Activated B cell treated with CpG ODN at 0.5 μM for 24 hours (primary cell): Measurements from ENCODE around the gene COL25A1. TPM values are rescaled to one million over a fixed set of nuclear protein-coding genes. Genes with fewer than 3 reads are reported as not detected.

Source experiments
- ATAC-seq: fragments of 200-7000 bp; cut with Tn5 transposase; one replicate; pipeline ENCODE4 v1.10.0; 2021; ENCODE audit warnings: low read depth, mild to moderate bottlenecking, moderate library complexity
- CTCF ChIA-PET: fragments of 350-600 bp; sonication (Branson Sonifier 250); formaldehyde crosslinking; loops from one replicate; lab custom pipeline; 2021; ENCODE audit warnings: antibody characterized with exemption; lab: Charles Lee
- POLR2A ChIA-PET: fragments of 350-600 bp; sonication (Branson Sonifier 250); formaldehyde crosslinking; loops from one replicate; lab custom pipeline; 2021; ENCODE audit warnings: antibody characterized with exemption; lab: Charles Lee
- DNase-seq: peaks from one replicate; pipeline ENCODE4 v3.0.0; 2022
- H3K27ac Mint-ChIP-seq: one replicate; pipeline ENCODE4 v1.8.0; 2020; ENCODE audit warnings: mixed read lengths
- H3K27me3 Mint-ChIP-seq: one replicate; pipeline ENCODE4 v1.8.0; 2021; ENCODE audit warnings: mixed read lengths
- H3K36me3 Mint-ChIP-seq: one replicate; pipeline ENCODE4 v1.8.0; 2021; ENCODE audit warnings: low read depth, mixed read lengths
- H3K4me1 Mint-ChIP-seq: one replicate; pipeline ENCODE4 v1.8.0; 2021; ENCODE audit warnings: mixed read lengths
- H3K4me3 Mint-ChIP-seq: one replicate; pipeline ENCODE4 v1.8.0; 2020; ENCODE audit warnings: mild to moderate bottlenecking, mixed read lengths
- H3K9me3 Mint-ChIP-seq: one replicate; pipeline ENCODE4 v1.8.0; 2020; ENCODE audit warnings: mixed read lengths
- CTCF ChIP-seq: fragments of 200-600 bp; IDR thresholded peaks from one replicate; pipeline ENCODE4 v1.8.0; 2022; ENCODE audit warnings: antibody characterized with exemption, mild to moderate bottlenecking
- intact Hi-C: fragments of 100-400 bp; cut with micrococcal nuclease; formaldehyde crosslinking; loops from one replicate; pipeline ENCODE4 v1.15.1; 2024
- total RNA-seq: library from RNA; stranded (reverse); gene quantifications from 2 replicates; pipeline ENCODE4 v1.2.3, GENCODE V29; 2022

Gene COL25A1
- total RNA-seq, 1 donor from 2014 or later: not detected

- intact Hi-C loops: no loop called here
- no peak overlapping the region for H3K4me3 Mint-ChIP-seq
- no peak for TF ChIP-seq CTCF
- H3K36me3 Mint-ChIP-seq: no peaks in the 10 kb centered on the region
- ChIA-PET CTCF (no interaction called here), POLR2A (no interaction called here)
- no peaks in the 10 kb centered on the region for H3K4me1 Mint-ChIP-seq
- no peaks in the 10 kb centered on the region for H3K27me3 Mint-ChIP-seq
- ATAC-seq (no peak), DNase-seq (no peak)
- H3K9me3 Mint-ChIP-seq: no peaks in the 10 kb centered on the region
- no peak overlapping the region for H3K27ac Mint-ChIP-seq
Measured at GRCh38 chr4:108786351-108786750, 516.1 kb downstream of the COL25A1 start.

- TF ChIP-seq CTCF: no peak
- intact Hi-C loops: no loop called here
- CTCF ChIA-PET: no interaction called here
- Mint-ChIP-seq H3K9me3 (no peaks in the 10 kb centered on the region), H3K4me1 (no peaks in the 10 kb centered on the region), H3K27me3 (peaks cover 2% of the 10 kb centered on the region), H3K4me3 (no peak overlapping the region), H3K27ac (no peak overlapping the region), H3K36me3 (no peaks in the 10 kb centered on the region)
- POLR2A ChIA-PET: no interaction called here
- DNase-seq (no peak), ATAC-seq (no peak)
Measured at GRCh38 chr4:108783665-108784463, 518.6 kb downstream of the COL25A1 start.

GRCh38 chr4:108779958-108780357 lies 522.5 kb downstream of the COL25A1 start:
- TF ChIP-seq CTCF: no peak
- no peaks in the 10 kb centered on the region for H3K36me3 Mint-ChIP-seq
- CTCF ChIA-PET: no interaction called here
- H3K27me3 Mint-ChIP-seq: peaks cover 7% of the 10 kb centered on the region
- POLR2A ChIA-PET: no interaction called here
- H3K4me3 Mint-ChIP-seq: no peak overlapping the region
- no peaks in the 10 kb centered on the region for H3K9me3 Mint-ChIP-seq
- H3K27ac Mint-ChIP-seq: no peak overlapping the region
- ATAC-seq: no peak
- no peak for DNase-seq
- intact Hi-C loops: no loop called here
- no peaks in the 10 kb centered on the region for H3K4me1 Mint-ChIP-seq

- no peak for DNase-seq
- intact Hi-C loops: no loop called here
- no peak for ATAC-seq
- Mint-ChIP-seq H3K9me3 (no peaks in the 10 kb centered on the region), H3K36me3 (no peaks in the 10 kb centered on the region), H3K4me3 (no peak overlapping the region), H3K27me3 (peaks cover 8% of the 10 kb centered on the region), H3K27ac (no peak overlapping the region), H3K4me1 (no peaks in the 10 kb centered on the region)
- ChIA-PET CTCF (no interaction called here), POLR2A (no interaction called here)
- no peak for TF ChIP-seq CTCF
Measured at GRCh38 chr4:108777388-108777787, 525.1 kb downstream of the COL25A1 start.

- intact Hi-C loops: no loop called here
- H3K4me1 Mint-ChIP-seq: no peaks in the 10 kb centered on the region
- no peak overlapping the region for H3K27ac Mint-ChIP-seq
- H3K36me3 Mint-ChIP-seq: no peaks in the 10 kb centered on the region
- ChIA-PET CTCF (no interaction called here), POLR2A (no interaction called here)
- no peaks in the 10 kb centered on the region for H3K9me3 Mint-ChIP-seq
- TF ChIP-seq CTCF: no peak
- H3K27me3 Mint-ChIP-seq: peaks cover 8% of the 10 kb centered on the region
- ATAC-seq: no peak
- no peak for DNase-seq
- H3K4me3 Mint-ChIP-seq: no peak overlapping the region
Measured at GRCh38 chr4:108775921-108776320, 526.5 kb downstream of the COL25A1 start.
